Measurements from ENCODE around the gene TAB2.
A peak's percentile ranks its signal among the peaks of the same experiment; 100 is the strongest.
"Not testable (repeated sequence)": the region's sequence is repeated elsewhere in the genome, so short reads cannot be mapped to it uniquely, and the experiment has no call there.

The TAB2 gene

GRCh38 chr6:149313070-149313469 lies 4.4 kb upstream of the TAB2 start:
- no peak for DNase-seq (ENCODE audit: low read depth)

- no peak for DNase-seq (ENCODE audit: low read depth)
Measured at GRCh38 chr6:149313861-149314260, 3.7 kb upstream of the TAB2 start.

GRCh38 chr6:149314325-149314905 lies 3.1 kb upstream of the TAB2 start:
- DNase-seq (ENCODE audit: low read depth): no peak

- no peak for DNase-seq (ENCODE audit: low read depth)
Measured at GRCh38 chr6:149316108-149316727, 1.3 kb upstream of the TAB2 start.

GRCh38 chr6:149316740-149317643 lies 520 bp upstream of the TAB2 start:
- DNase-seq (ENCODE audit: low read depth): peak; percentile 67

- no peak for DNase-seq (ENCODE audit: low read depth)
Measured at GRCh38 chr6:149318581-149319286, 1.2 kb downstream of the TAB2 start.

GRCh38 chr6:149319422-149319821 lies 1.9 kb downstream of the TAB2 start:
- no peak for DNase-seq (ENCODE audit: low read depth)

GRCh38 chr6:149320016-149320415 lies 2.5 kb downstream of the TAB2 start:
- DNase-seq (ENCODE audit: low read depth): not testable (repeated sequence)

- no peak for DNase-seq (ENCODE audit: low read depth)
Measured at GRCh38 chr6:149320796-149321195, 3.3 kb downstream of the TAB2 start.

- no peak for DNase-seq (ENCODE audit: low read depth)
Measured at GRCh38 chr6:149323353-149323752, 5.8 kb downstream of the TAB2 start.

GRCh38 chr6:149323925-149324324 lies 6.4 kb downstream of the TAB2 start:
- no peak for DNase-seq (ENCODE audit: low read depth)

GRCh38 chr6:149324428-149324827 lies 6.9 kb downstream of the TAB2 start:
- DNase-seq (ENCODE audit: low read depth): no peak

GRCh38 chr6:149325648-149326236 lies 8.2 kb downstream of the TAB2 start:
- DNase-seq (ENCODE audit: low read depth): no peak

- DNase-seq (ENCODE audit: low read depth): no peak
Measured at GRCh38 chr6:149327638-149328037, 10.1 kb downstream of the TAB2 start.

GRCh38 chr6:149328083-149328482 lies 10.6 kb downstream of the TAB2 start:
- no peak for DNase-seq (ENCODE audit: low read depth)

GRCh38 chr6:149329529-149329928 lies 12.0 kb downstream of the TAB2 start:
- no peak for DNase-seq (ENCODE audit: low read depth)

- no peak for DNase-seq (ENCODE audit: low read depth)
Measured at GRCh38 chr6:149330133-149330532, 12.6 kb downstream of the TAB2 start.

GRCh38 chr6:149331043-149331807 lies 13.7 kb downstream of the TAB2 start:
- no peak for DNase-seq (ENCODE audit: low read depth)

- no peak for DNase-seq (ENCODE audit: low read depth)
Measured at GRCh38 chr6:149331871-149332270, 14.4 kb downstream of the TAB2 start.

GRCh38 chr6:149332602-149333265 lies 15.2 kb downstream of the TAB2 start:
- DNase-seq (ENCODE audit: low read depth): no peak

- DNase-seq (ENCODE audit: low read depth): no peak
Measured at GRCh38 chr6:149333266-149333620, 15.7 kb downstream of the TAB2 start.
